ENCODE results near the gene CHST5.
A peak's percentile ranks its signal among the peaks of the same experiment; 100 is the strongest.

CHST5 gene

DNA sequence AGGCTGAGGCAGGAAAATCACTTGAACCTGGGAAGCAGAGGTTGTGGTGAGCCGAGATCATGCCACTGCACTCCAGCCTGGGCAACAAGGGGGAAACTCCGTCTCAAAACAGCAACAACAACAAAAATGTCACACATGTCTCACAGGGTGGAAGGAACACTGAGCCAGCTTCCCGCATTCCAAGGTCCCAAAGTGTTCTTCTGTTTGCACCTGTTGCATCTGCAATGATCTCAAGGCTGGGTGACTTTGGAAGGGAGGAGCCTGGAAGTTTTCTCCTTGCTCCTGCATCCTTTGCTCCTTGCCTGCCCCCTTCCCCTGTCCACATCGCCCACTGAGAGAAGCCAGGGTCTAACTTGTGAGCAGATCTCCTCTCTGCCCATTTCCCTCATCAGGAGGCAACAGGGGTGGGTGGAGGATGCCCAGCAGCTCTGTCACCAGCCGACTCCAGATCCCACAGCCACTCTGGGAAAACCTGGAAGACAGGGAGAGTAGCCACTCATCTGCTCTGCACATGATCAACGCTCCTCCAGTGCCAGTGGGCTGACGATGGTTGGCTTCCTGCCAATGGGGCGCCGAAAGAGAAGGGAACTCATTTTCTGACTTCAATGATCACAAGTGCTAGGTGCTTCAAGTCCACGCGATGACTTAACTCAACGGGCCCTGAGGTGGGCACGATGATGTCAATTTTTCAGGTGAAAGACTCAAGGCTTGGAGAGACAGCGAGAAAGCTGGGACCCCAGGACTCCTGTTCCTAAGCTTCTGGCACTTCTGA is 53.3 kb downstream of the CHST5 start:
- TF ChIP-seq, protein P1, sequence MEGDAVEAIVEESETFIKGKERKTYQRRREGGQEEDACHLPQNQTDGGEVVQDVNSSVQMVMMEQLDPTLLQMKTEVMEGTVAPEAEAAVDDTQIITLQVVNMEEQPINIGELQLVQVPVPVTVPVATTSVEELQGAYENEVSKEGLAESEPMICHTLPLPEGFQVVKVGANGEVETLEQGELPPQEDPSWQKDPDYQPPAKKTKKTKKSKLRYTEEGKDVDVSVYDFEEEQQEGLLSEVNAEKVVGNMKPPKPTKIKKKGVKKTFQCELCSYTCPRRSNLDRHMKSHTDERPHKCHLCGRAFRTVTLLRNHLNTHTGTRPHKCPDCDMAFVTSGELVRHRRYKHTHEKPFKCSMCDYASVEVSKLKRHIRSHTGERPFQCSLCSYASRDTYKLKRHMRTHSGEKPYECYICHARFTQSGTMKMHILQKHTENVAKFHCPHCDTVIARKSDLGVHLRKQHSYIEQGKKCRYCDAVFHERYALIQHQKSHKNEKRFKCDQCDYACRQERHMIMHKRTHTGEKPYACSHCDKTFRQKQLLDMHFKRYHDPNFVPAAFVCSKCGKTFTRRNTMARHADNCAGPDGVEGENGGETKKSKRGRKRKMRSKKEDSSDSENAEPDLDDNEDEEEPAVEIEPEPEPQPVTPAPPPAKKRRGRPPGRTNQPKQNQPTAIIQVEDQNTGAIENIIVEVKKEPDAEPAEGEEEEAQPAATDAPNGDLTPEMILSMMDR (conservative IDR thresholded peaks at IDR 0.05): no peak
- no peak for TF ChIP-seq ZFX (IDR thresholded peaks at IDR 0.05)
- peak overlapping the region; percentile 7; the same call in 1 of the 2 replicates for H3K27ac ChIP-seq

DNA sequence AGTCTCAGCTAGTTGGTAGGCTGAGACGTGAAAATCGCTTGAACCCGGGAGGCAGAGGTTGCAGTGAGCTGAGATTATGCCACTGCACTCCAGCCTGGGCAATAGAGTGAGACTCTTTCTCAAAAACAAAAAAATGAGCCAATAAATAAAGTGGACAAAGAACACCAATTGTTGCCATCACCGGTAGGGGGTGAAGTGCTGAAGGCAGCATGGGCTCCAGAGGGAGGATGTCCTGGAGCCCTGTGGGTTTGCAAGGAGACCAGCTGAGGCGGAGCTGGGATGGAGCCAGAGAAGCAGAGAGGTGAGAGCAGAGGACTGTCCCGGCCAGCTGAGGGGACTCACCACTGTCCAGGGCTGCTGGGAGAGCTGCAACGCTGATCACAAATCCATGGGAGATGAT is 54.4 kb downstream of the CHST5 start:
- no peak overlapping the region for H3K27ac ChIP-seq
- TF ChIP-seq ZFX (IDR thresholded peaks at IDR 0.05): no peak
- TF ChIP-seq, protein P1 (conservative IDR thresholded peaks at IDR 0.05): no peak

DNA sequence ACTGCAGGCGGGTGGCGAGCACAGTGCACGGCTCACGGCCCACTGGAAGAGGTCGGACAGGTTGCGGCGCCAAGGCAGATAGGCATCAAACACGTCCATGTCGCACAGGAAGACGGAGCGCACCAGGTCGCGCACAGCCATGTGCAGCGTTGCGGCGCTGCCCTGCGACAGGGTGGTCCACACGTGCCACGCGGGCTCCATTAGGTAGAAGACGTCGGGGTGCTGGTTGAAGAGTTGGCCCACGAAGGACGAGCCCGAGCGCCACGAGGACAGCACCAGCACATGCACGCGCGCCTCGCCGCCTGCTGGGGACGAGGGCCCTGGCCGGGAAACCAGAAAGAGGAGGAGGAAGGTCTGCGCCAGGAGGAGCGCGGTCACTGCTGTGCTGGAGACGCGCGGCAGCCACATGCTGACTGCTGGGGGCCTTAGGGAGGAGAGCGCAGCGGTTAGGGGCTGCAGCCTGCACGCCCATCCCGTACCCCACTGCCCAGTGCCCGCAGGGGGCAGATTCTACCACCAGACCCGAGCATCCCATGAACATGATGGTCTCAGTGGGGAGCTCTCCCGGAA is 56.4 kb downstream of the CHST5 start:
- no peak overlapping the region for H3K27ac ChIP-seq
- no peak for TF ChIP-seq ZFX (IDR thresholded peaks at IDR 0.05)
- TF ChIP-seq, protein P1 (conservative IDR thresholded peaks at IDR 0.05): no peak

All from C4-2B (cell line).